HG03060 (cell line): ENCODE results near the gene TRMT10A.
"Not testable (repeated sequence)": the region's sequence is repeated elsewhere in the genome, so short reads cannot be mapped to it uniquely, and the experiment has no call there.

Experiments used
- ATAC-seq: cut with Tn5 transposase; IDR thresholded peaks from one replicate; pipeline ENCODE4 v1.9.1; 2021; ENCODE audit warnings: low read depth, moderate number of reproducible peaks; ENCODE audit not compliant: unreplicated experiment

The TRMT10A gene

DNA sequence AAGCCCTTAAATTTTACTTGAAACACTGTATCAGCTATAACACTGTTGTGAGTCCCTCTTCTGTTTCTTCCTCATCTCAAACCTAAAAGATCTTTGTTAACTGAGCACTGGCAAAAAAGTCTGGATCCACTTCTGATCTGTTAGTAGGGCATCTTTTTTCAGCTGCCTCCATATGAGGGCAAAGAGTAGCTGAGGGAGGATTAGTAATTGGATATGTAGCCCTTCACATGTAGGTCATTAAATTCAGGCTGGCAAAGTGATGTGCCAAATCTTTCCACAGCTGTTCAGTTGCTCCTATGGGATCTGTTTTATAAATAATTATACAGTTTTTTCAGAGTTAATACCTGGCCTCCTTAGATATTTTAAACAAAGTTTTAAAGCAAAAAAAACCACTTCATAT is 1.1 kb upstream of the TRMT10A start:
- ATAC-seq, result no peak

DNA sequence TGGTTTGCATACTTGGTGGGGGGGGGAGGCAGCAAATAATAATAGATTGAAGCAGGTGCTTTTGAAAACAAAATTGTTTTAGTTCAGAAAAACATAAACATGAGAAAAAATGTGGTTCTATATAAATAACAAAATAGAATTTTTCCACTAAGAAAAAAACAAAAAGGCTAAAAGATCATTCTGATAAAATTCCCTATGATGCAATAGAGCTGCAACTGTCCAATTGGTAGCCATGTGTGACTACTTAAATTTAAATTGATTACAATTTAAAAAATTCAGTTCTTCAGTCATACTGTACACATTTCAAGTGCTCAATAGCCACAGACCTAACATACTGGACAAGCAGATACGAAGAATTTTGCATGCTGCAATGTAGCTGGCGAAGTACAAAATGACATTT is 11.0 kb downstream of the TRMT10A start:
- ATAC-seq, result no peak

DNA sequence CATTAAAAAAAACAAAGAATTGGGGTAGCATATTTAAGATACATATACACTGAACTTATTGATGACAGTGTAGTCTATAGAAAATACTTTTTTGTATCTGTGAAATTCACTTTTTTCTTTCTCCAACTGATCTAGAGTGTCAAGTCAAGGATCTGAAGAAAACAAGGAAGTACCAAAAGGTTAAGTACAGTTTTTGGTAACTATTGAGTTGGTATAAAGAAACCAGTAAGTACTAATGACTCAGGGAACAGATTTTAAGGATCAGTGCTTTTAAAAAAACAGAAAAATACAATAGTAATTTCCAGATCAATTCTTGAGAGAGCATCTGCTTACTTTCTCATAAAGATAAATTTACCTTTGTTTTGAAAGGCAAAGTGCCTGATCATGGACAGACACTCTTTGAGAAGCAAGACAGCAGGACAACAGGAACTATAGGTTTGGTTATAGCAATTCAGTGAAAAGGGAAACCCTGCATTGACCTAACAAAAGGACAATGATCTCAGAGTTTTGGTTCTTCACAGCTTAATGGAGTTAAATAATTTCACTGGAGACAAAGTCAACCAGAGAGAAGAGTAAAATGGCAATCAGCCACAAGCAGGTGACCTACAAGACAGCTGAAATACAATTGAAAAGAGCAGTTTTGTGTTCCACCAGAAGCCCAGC is 23.4 kb downstream of the TRMT10A start:
- ATAC-seq, result no peak

DNA sequence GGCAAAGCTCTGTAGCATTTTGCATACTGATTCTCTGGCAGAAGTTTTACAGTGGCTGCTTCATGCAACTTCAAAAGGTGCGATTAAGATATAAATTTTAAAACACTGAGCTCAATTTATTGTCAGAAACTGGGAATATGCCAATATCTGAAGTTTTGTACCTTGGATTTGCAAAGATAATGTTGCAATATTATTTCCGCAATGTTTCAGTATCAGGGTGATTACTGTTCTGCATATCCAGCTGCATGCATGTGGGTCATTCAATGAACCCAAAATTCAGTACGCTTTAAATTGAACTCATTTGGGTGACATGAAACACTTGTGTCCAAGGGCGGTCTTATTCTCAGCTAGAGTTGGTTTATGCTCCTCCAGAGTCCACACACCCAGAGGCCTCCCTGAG is 26.2 kb downstream of the TRMT10A start:
- no peak for ATAC-seq

DNA sequence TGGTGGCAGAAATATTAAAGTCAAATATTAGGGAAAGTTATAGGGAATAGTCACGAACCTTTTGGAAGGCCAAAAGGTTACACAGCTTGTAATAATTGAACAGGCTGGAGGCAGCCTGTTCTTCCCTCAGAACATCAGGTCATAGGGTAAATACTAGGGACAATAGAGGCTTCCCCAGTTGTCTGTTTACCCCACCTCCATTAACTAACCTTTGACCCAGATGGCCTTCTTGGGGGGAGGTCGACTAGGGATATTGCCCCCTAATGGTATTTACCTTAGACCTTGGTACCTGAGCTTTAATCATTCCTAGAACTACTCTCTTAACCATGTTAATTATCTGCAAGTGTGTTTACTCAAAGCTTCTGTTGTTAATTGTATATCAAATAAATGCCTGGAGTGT is 27.0 kb downstream of the TRMT10A start:
- no peak for ATAC-seq

DNA sequence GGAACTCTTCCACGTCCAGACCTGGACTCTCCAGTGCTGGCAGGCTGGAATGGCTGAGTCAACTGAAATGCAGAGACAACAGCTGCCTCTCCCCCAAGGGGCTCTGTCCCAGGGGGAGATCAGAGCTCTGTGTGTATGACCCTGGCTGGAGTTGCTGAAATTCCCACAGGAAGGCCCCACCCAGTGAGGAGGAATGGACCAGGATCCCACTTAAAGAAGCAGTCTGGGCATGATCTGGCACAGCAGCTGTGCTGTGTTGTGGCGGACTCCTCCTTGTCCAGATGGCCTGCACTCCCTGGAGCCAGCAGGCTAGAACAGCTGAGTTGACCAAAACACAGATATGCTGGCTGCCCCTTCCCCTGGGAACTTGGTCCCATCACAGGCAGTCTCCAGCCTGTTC is 27.6 kb downstream of the TRMT10A start:
- no peak for ATAC-seq

DNA sequence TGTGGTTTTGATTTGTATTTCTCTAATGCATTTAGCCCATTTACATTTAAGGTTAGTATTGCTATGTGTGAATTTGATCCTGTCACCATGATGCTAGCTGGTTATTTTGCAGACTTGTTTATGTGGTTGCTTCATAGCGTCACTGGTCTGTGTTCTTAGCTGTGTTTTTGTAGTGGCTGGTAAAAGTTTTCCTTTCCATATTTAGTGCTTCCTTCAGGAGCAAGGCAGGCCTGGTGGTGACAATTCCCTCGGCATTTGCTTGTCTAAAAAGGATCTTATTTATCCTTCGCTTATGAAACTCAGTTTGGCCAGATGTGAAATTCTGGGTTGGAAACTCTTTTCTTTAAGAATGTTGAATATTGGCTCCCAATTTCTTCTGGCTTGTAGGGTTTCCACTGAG is 29.1 kb downstream of the TRMT10A start:
- not testable (repeated sequence) for ATAC-seq

- ATAC-seq, result no peak
Observed at GRCh38 chr4:99529956-99530355, 33.9 kb downstream of the TRMT10A start.

GRCh38 chr4:99529228-99529627 is 34.6 kb downstream of the TRMT10A start:
- ATAC-seq, result no peak

DNA sequence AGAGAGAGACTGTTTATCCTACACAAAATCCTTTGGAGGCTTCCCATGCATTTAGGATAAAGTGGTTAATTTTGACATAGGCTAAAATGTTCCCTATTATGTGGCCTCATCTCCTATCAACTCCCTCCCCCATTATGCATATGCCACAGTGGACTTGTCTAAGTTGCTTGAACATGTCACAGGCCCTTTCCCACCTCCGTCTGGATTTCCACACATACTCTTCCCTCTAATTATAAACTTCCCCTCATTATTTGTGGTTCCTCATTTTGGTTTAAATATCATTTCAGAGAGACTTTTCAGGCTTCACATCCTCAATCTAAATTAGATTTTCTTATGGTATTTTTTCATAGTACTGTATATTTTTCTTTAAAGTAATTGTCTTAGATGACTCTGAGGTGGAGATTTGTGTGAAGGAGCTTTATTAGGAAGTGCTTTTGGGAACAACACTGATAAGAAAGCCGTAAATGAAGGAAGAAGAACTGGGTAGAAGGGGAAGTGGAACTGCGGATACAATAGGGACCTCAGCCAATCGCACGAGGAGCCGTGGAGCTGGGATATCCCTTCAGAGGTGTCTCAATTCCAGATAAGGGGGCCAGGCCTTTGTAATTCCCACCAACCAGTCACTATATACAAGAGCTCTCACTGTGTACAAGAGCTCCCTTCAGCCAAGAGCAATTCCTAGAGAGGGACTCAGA is 45.1 kb downstream of the TRMT10A start:
- ATAC-seq, result no peak

GRCh38 chr4:99510721-99511120 is 53.1 kb downstream of the TRMT10A start, which contains the start of gene C4orf17:
Gene C4orf17 (plus strand): TSS chr4:99511021. CDS start chr4:99513082, 2,061 bp downstream.
- no peak for ATAC-seq

- ATAC-seq, result no peak
Observed at GRCh38 chr4:99507762-99508161, 56.1 kb downstream of the TRMT10A start.

- no peak for ATAC-seq
Observed at GRCh38 chr4:99507349-99507748, 56.5 kb downstream of the TRMT10A start.

GRCh38 chr4:99506781-99507180 is 57.1 kb downstream of the TRMT10A start:
- no peak for ATAC-seq

DNA sequence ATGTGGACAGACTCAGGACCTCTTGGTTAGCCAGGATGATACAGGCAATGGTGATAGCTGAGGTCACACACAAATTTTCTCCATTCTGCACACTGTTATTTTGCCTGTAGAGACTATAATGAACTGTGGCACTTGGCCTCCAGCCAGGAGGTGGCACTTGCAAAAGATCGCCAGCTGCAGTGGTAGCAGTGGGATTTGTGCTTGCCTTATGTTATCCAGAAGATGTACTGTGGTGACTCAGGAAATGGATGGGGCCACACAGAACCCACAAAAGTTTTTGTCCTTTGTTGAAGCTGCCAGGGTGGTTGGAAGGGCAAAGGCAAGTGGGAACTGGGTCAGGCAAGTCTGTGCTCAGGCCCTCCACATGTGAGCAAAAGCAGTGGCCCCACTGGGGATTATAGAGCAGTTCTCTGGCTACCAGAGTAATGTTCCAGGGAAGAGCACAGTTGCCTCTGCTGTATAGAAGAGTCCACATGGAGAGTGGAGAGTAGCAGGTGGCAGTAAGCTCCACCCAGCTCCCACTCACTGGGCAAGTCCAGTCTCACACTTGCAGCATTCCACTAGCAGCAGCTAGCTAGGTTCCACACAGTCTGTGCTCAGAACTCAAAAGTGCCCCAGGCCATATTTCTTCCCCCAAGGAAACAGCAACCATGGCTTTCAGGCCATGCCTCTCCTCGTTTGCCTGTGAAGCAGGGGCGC is 58.9 kb downstream of the TRMT10A start:
- no peak for ATAC-seq
